Esophagus muscularis mucosa (tissue), 3 donors: ENCODE data around the gene RSRC1.

ENCODE experiments used
- CTCF ChIP-seq, 3 experiments: fragments of 200-600 bp in 2 of 3; fragments of 450-650 bp in 1 of 3; sonication (generic) in 2 of 3; IDR thresholded peaks; one replicate each; pipeline ENCODE4 v1.5.1; 2017 to 2019; ENCODE audit warnings: antibody characterized with exemption in 3 of 3, mild to moderate bottlenecking in 2 of 3, moderate library complexity in 1 of 3
- POLR2A ChIP-seq: fragments of 450-650 bp; IDR thresholded peaks from one replicate; pipeline ENCODE4 v1.6.1; 2017; ENCODE audit warnings: antibody characterized with exemption, moderate library complexity, mild to moderate bottlenecking, low read depth

- no peak for TF ChIP-seq CTCF (IDR thresholded peaks at IDR 0.05)
- TF ChIP-seq POLR2A, result no peak
Observed at GRCh38 chr3:158508481-158508880, 398.6 kb downstream of the RSRC1 start.
